SK-N-SH treated with all-trans-retinoic acid at 6 μM for 48 hours (cell line): ENCODE data around the gene STAMBPL1.

Experiments
- ESRRG ChIP-seq: fragments of 250-450 bp; sonication (Bioruptor Pico); IDR thresholded peaks from 2 replicates; pipeline ENCODE4 v1.6.1; 2021; ENCODE audit warnings: mild to moderate bottlenecking
- PATZ1 ChIP-seq: fragments of 250-450 bp; sonication (Bioruptor Pico); IDR thresholded peaks from 2 replicates; pipeline ENCODE4 v1.8.0; 2020; ENCODE audit warnings: mild to moderate bottlenecking, moderate library complexity, borderline replicate concordance

- TF ChIP-seq PATZ1 (CRISPR knock-in tag) (no peak), ESRRG (no peak)
Observed at GRCh38 chr10:88883448-88883809, 3.4 kb downstream of the STAMBPL1 start.
